HG02981 (cell line): ENCODE data around the gene ULK4.
"Not testable (repeated sequence)": the region's sequence is repeated elsewhere in the genome, so short reads cannot be mapped to it uniquely, and the experiment has no call there.

Experiments used
- ATAC-seq: cut with Tn5 transposase; IDR thresholded peaks from one replicate; pipeline ENCODE4 v1.9.1; 2021; ENCODE audit warnings: mild to moderate bottlenecking, moderate library complexity; ENCODE audit not compliant: unreplicated experiment

Gene ULK4

GRCh38 chr3:41769106-41769505, 192.8 kb downstream of the ULK4 start:
- ATAC-seq = no peak

GRCh38 chr3:41768363-41768762, 193.5 kb downstream of the ULK4 start:
- no peak for ATAC-seq

- not testable (repeated sequence) for ATAC-seq
These were observed 199.0 kb downstream of the ULK4 start for GRCh38 chr3:41762867-41763266.

GRCh38 chr3:41753651-41754050, 208.3 kb downstream of the ULK4 start:
- ATAC-seq = no peak

GRCh38 chr3:41751597-41751996, 210.3 kb downstream of the ULK4 start:
- ATAC-seq = no peak

- ATAC-seq = no peak
These were observed 211.9 kb downstream of the ULK4 start for GRCh38 chr3:41749988-41750387.

GRCh38 chr3:41746215-41746614, 215.7 kb downstream of the ULK4 start:
- no peak for ATAC-seq

- no peak for ATAC-seq
These were observed 219.8 kb downstream of the ULK4 start for GRCh38 chr3:41742121-41742520.

- no peak for ATAC-seq
These were observed 221.5 kb downstream of the ULK4 start for GRCh38 chr3:41740374-41740886.

GRCh38 chr3:41726891-41727290, 235.0 kb downstream of the ULK4 start:
- ATAC-seq = no peak

GRCh38 chr3:41717641-41718040, 244.3 kb downstream of the ULK4 start:
- ATAC-seq = no peak

- ATAC-seq = no peak
These were observed 245.4 kb downstream of the ULK4 start for GRCh38 chr3:41716471-41716870.

- ATAC-seq = no peak
These were observed 246.5 kb downstream of the ULK4 start for GRCh38 chr3:41715376-41715775.

GRCh38 chr3:41711651-41712050, 250.3 kb downstream of the ULK4 start:
- no peak for ATAC-seq

- ATAC-seq = no peak
These were observed 251.1 kb downstream of the ULK4 start for GRCh38 chr3:41710646-41711388.

- ATAC-seq = not testable (repeated sequence)
These were observed 252.7 kb downstream of the ULK4 start for GRCh38 chr3:41709213-41709612.

GRCh38 chr3:41708176-41708575, 253.7 kb downstream of the ULK4 start:
- ATAC-seq = no peak

- no peak for ATAC-seq
These were observed 256.0 kb downstream of the ULK4 start for GRCh38 chr3:41705893-41706292.

- no peak for ATAC-seq
These were observed 260.7 kb downstream of the ULK4 start for GRCh38 chr3:41701191-41701698.

- ATAC-seq = no peak
These were observed 261.7 kb downstream of the ULK4 start for GRCh38 chr3:41700155-41700554.

- ATAC-seq = no peak
These were observed 263.0 kb downstream of the ULK4 start for GRCh38 chr3:41698898-41699297.

- no peak for ATAC-seq
These were observed 264.2 kb downstream of the ULK4 start for GRCh38 chr3:41697702-41698101.

GRCh38 chr3:41695806-41696205, 266.1 kb downstream of the ULK4 start:
- ATAC-seq = not testable (repeated sequence)
